Stimulated activated CD4-positive, alpha-beta T cell treated with anti-CD3 and anti-CD28 coated beads, TNF-alpha, amount 100 ng/mL, for 48 hours (primary cell): Measurements from ENCODE around the gene BEGAIN.

ENCODE experiments used
- DNase-seq, 3 donors: peaks; one replicate each; pipeline ENCODE4 v3.0.0-alpha.2; 2020; ENCODE audit warnings: low read depth in 3 of 3

BEGAIN gene

GRCh38 chr14:100551056-100551455, 36.2 kb downstream of the BEGAIN start:
- no peak for DNase-seq

GRCh38 chr14:100549834-100550625, 37.2 kb downstream of the BEGAIN start:
- no peak for DNase-seq

GRCh38 chr14:100548939-100549338, 38.3 kb downstream of the BEGAIN start:
- DNase-seq, result no peak

- DNase-seq, result no peak
These were observed 38.9 kb downstream of the BEGAIN start for GRCh38 chr14:100548295-100548655.

- peak in 1 of 3 donors; percentile 13 for DNase-seq
These were observed 39.5 kb downstream of the BEGAIN start for GRCh38 chr14:100547633-100548294.

GRCh38 chr14:100546051-100546443, 41.2 kb downstream of the BEGAIN start:
- DNase-seq, result no peak

- no peak for DNase-seq
These were observed 41.9 kb downstream of the BEGAIN start for GRCh38 chr14:100545359-100545758.

- no peak for DNase-seq
These were observed 42.6 kb downstream of the BEGAIN start for GRCh38 chr14:100544506-100545141.

GRCh38 chr14:100543471-100544455, 43.5 kb downstream of the BEGAIN start:
- DNase-seq, result no peak

- no peak for DNase-seq
These were observed 44.5 kb downstream of the BEGAIN start for GRCh38 chr14:100542619-100543205.

GRCh38 chr14:100541621-100542560, 45.3 kb downstream of the BEGAIN start:
- DNase-seq, result no peak

- no peak for DNase-seq
These were observed 46.1 kb downstream of the BEGAIN start for GRCh38 chr14:100540926-100541620.

GRCh38 chr14:100540141-100540925, 46.9 kb downstream of the BEGAIN start:
- DNase-seq, result no peak

GRCh38 chr14:100539766-100540140, 47.5 kb downstream of the BEGAIN start:
- no peak for DNase-seq

- DNase-seq, result no peak
These were observed 48.1 kb downstream of the BEGAIN start for GRCh38 chr14:100539003-100539660.

- no peak for DNase-seq
These were observed 48.7 kb downstream of the BEGAIN start for GRCh38 chr14:100538351-100539002.

GRCh38 chr14:100537446-100538350, 49.5 kb downstream of the BEGAIN start:
- DNase-seq, result no peak
